WTC11 (cell line): ENCODE results near the gene CHMP1A. TPM values are rescaled to one million over a fixed set of nuclear protein-coding genes. Genes with fewer than 3 reads are reported as not detected.

Source experiments
- ATAC-seq: fragments of 200-7000 bp; cut with Tn5 transposase; 2 replicates; pipeline ENCODE4 v1.10.0; 2021; ENCODE audit warnings: mild to moderate bottlenecking, moderate library complexity
- CTCF ChIA-PET: fragments of 300-600 bp; sonication (Branson Sonifier 250); formaldehyde crosslinking; loops from one replicate; lab custom pipeline; 2021; ENCODE audit warnings: antibody characterized with exemption; lab: Charles Lee
- POLR2A ChIA-PET: fragments of 350-600 bp; sonication (Branson Sonifier 250); formaldehyde crosslinking; loops from one replicate; lab custom pipeline; 2021; ENCODE audit warnings: antibody characterized with exemption; lab: Charles Lee
- DNase-seq: peaks from one replicate; pipeline ENCODE4 v3.0.0; 2021; ENCODE audit warnings: low spot score
- H3K27ac Mint-ChIP-seq: 2 replicates; pipeline ENCODE4 v1.8.0; 2021; ENCODE audit warnings: mixed read lengths
- H3K27me3 Mint-ChIP-seq: 2 replicates; pipeline ENCODE4 v1.8.0; 2021; ENCODE audit warnings: low read depth, mild to moderate bottlenecking, moderate library complexity, mixed read lengths
- H3K36me3 Mint-ChIP-seq: 2 replicates; pipeline ENCODE4 v1.8.0; 2021; ENCODE audit warnings: mixed read lengths
- H3K4me1 Mint-ChIP-seq: 2 replicates; pipeline ENCODE4 v1.8.0; 2022; ENCODE audit warnings: mixed read lengths
- H3K4me3 Mint-ChIP-seq: 2 replicates; pipeline ENCODE4 v1.8.0; 2021; ENCODE audit warnings: mild to moderate bottlenecking, moderate library complexity, mixed read lengths
- H3K9me3 Mint-ChIP-seq: 2 replicates; pipeline ENCODE4 v1.8.0; 2021; ENCODE audit warnings: mixed read lengths
- CBFB ChIP-seq: sonication (generic); formaldehyde crosslinking; IDR thresholded peaks from 2 replicates; pipeline ENCODE4 v1.8.1; 2022; ENCODE audit warnings: mild to moderate bottlenecking, low read depth, missing genetic modification reagents
- E2F4 ChIP-seq: sonication (generic); formaldehyde crosslinking; IDR thresholded peaks from 2 replicates; pipeline ENCODE4 v1.8.1; 2022; ENCODE audit warnings: low read depth, mild to moderate bottlenecking, moderate library complexity, missing genetic modification reagents, borderline replicate concordance
- ELF4 ChIP-seq: sonication (generic); formaldehyde crosslinking; IDR thresholded peaks from 2 replicates; pipeline ENCODE4 v1.8.1; 2022; ENCODE audit warnings: low read depth, mild to moderate bottlenecking, moderate library complexity, missing genetic modification reagents
- ESRRA ChIP-seq: sonication (generic); formaldehyde crosslinking; IDR thresholded peaks from 2 replicates; pipeline ENCODE4 v1.8.1; 2022; ENCODE audit warnings: mild to moderate bottlenecking, missing genetic modification reagents, borderline replicate concordance
- FOXP1 ChIP-seq: sonication (generic); formaldehyde crosslinking; IDR thresholded peaks from 2 replicates; pipeline ENCODE4 v1.8.0; 2022; ENCODE audit warnings: missing genetic modification reagents, mild to moderate bottlenecking, moderate library complexity, borderline replicate concordance
- HMGA2 ChIP-seq: fragments of 250-450 bp; sonication (Bioruptor Pico); IDR thresholded peaks from 2 replicates; pipeline ENCODE4 v1.4.0; 2021; ENCODE audit warnings: mild to moderate bottlenecking, moderate library complexity
- KAT7 ChIP-seq: sonication (generic); formaldehyde crosslinking; IDR thresholded peaks from 2 replicates; pipeline ENCODE4 v1.8.1; 2023; ENCODE audit warnings: missing genetic modification reagents, mild to moderate bottlenecking, borderline replicate concordance
- MLX ChIP-seq: sonication (generic); formaldehyde crosslinking; IDR thresholded peaks from 2 replicates; pipeline ENCODE4 v1.8.1; 2023; ENCODE audit warnings: mild to moderate bottlenecking, missing genetic modification reagents, moderate library complexity
- MXD4 ChIP-seq: fragments of 250-450 bp; sonication (Bioruptor Pico); IDR thresholded peaks from 2 replicates; pipeline ENCODE4 v1.8.0; 2021; ENCODE audit warnings: mild to moderate bottlenecking, moderate library complexity, borderline replicate concordance
- NFYB ChIP-seq: sonication (generic); formaldehyde crosslinking; conservative IDR thresholded peaks from 2 replicates; pipeline ENCODE4 v1.8.0; 2022; ENCODE audit warnings: low read depth, missing genetic modification reagents
- PRDM15 ChIP-seq: sonication (generic); formaldehyde crosslinking; IDR thresholded peaks from 2 replicates; pipeline ENCODE4 v1.8.0; 2022; ENCODE audit warnings: missing genetic modification reagents
- TCF7 ChIP-seq: sonication (generic); formaldehyde crosslinking; IDR thresholded peaks from 2 replicates; pipeline ENCODE4 v1.8.0; 2022; ENCODE audit warnings: mild to moderate bottlenecking, low read depth, missing genetic modification reagents, moderate library complexity
- USF2 ChIP-seq: sonication (generic); formaldehyde crosslinking; IDR thresholded peaks from 2 replicates; pipeline ENCODE4 v1.8.1; 2023; ENCODE audit warnings: mild to moderate bottlenecking, missing genetic modification reagents, moderate library complexity
- ZNF281 ChIP-seq: sonication (generic); formaldehyde crosslinking; IDR thresholded peaks from 2 replicates; pipeline ENCODE4 v1.8.0; 2023; ENCODE audit warnings: mild to moderate bottlenecking, missing genetic modification reagents
- ZNF416 ChIP-seq: fragments of 250-450 bp; sonication (Bioruptor Pico); IDR thresholded peaks from 2 replicates; pipeline ENCODE4 v1.9.0; 2021; ENCODE audit warnings: mild to moderate bottlenecking, inconsistent platforms
- ZNF423 ChIP-seq: fragments of 250-450 bp; sonication (Bioruptor Pico); IDR thresholded peaks from 2 replicates; pipeline ENCODE4 v2.1.2; 2022; ENCODE audit warnings: mild to moderate bottlenecking, moderate library complexity
- total RNA-seq: library from RNA; stranded (reverse); gene quantifications from 3 replicates; pipeline ENCODE4 v1.2.3, GENCODE V29; 2021

The CHMP1A gene
- total RNA-seq, 1 experiment from 2014 or later = 76.0 TPM

GRCh38 chr16:89687092-89687940 lies 29.8 kb upstream of the CHMP1A start (continued):
- TF ChIP-seq ZNF281 (CRISPR knock-in tag) (no peak), USF2 (CRISPR knock-in tag) (no peak; the same call in 1 of the 2 replicates), NFYB (CRISPR knock-in tag) (no peak), MLX (CRISPR knock-in tag) (no peak), ELF4 (CRISPR knock-in tag) (no peak), ESRRA (CRISPR knock-in tag) (no peak; the same call in 1 of the 2 replicates), FOXP1 (CRISPR knock-in tag) (no peak), MXD4 (CRISPR knock-in tag) (no peak), PRDM15 (CRISPR knock-in tag) (no peak), KAT7 (CRISPR knock-in tag) (peak; percentile 36; the same call in 1 of the 2 replicates), HMGA2 (CRISPR knock-in tag) (no peak), TCF7 (CRISPR knock-in tag) (0 out of 2 replicates have a peak, but pooled peaks have one; percentile 3)

- peaks cover 38% of the 10 kb centered on the region for H3K9me3 Mint-ChIP-seq
- H3K27ac Mint-ChIP-seq = peak within 1 kb of the TSS; percentile 87; the same call in 1 of the 2 replicates
- H3K4me1 Mint-ChIP-seq = peaks cover 7% of the 10 kb centered on the region
- H3K36me3 Mint-ChIP-seq = peaks cover 56% of the 10 kb centered on the region
- peak within 1 kb of the TSS; percentile 85 for H3K4me3 Mint-ChIP-seq
- POLR2A ChIA-PET = interaction anchor here (0.7 to 1.5 kb wide), 5 partner anchors 8 to 186 kb away, joined by 3 to 11 read pairs (median 3); no protein-coding TSS in a partner anchor
- DNase-seq (peak; percentile 94), ATAC-seq (peak; percentile 86)
- CTCF ChIA-PET = interaction anchor here (1.0 to 1.8 kb wide), 5 partner anchors 14 to 129 kb away, joined by 3 to 19 read pairs (median 6); partner anchors contain the start of gene SPATA2L
- H3K27me3 Mint-ChIP-seq = peaks cover 5% of the 10 kb centered on the region
- TF ChIP-seq CBFB (CRISPR knock-in tag) (no peak), ZNF423 (no peak), E2F4 (CRISPR knock-in tag) (no peak), ZNF281 (CRISPR knock-in tag) (peak; percentile 77; the same call in 1 of the 2 replicates), ZNF416 (CRISPR knock-in tag) (peak; percentile 71; the same call in 1 of the 2 replicates)
Measured at GRCh38 chr16:89686520-89687091, 29.1 kb upstream of the CHMP1A start, which contains the start of gene CDK10. CDK10 (plus strand) TSS chr16:89686689; CDS start chr16:89686711, 22 bp downstream.
